Measurements from ENCODE around the gene WDR26.
"Not testable (repeated sequence)": the region's sequence is repeated elsewhere in the genome, so short reads cannot be mapped to it uniquely, and the experiment has no call there.

Gene WDR26

GRCh38 chr1:224348137-224348536 is 86.5 kb downstream of the WDR26 start:
- no peak for FAIRE-seq

DNA sequence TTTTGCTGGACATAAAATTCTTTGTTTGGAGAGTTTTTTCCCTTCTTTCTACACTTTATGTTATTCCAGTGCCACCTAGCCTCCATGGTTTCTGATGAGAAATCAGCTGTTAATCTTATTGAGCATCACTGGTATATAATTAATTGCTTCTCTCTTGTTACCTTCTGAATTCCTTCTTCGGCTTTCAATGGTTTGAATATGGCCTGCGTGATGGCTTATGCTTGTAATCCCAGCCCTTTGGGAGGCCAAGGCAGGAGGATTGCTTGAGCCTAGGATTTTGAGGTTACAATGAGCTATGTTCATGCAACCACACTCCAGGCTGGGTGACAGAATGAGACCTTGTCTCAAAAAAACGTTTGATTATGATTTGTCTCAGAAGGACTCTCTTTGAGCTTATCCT is 90.9 kb downstream of the WDR26 start:
- FAIRE-seq, result no peak

DNA sequence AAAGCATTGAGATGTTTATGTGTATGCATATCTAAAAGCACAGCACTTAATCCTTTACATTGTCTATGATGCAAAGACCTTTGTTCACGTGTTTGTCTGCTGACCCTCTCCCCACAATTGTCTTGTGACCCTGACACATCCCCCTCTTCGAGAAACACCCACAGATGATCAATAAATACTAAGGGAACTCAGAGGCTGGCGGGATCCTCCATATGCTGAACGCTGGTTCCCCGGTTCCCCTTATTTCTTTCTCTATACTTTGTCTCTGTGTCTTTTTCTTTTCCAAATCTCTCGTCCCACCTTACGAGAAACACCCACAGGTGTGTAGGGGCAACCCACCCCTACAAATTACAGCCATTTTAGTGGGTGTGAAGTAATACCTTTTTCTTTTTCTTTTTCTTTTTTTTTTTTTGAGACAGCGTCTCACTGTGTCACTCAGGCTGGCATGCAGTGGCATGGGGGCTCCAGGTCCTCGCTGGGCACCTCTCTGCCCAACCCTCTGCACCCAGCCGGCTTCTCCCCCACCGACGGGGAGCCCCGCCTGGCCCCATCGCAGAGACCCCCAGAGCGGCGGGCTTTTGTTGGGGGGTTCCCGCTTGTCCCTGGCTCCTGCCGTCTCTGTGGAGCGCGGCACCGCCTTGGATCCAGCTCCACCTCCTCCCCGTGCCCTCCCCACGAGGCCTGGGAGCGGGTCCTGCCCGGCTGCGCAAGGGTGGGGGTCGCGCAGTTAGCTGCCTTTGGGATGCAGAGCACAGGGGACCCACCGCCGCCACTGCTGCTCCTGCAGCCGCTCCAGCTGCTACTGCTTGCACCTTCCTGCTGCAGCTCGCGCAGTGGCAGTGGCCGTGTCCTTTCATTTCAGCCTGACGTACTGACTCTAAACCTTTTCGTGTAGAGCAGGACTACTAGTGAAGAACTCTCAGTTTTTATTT is 93.9 kb downstream of the WDR26 start:
- not testable (repeated sequence) for FAIRE-seq

DNA sequence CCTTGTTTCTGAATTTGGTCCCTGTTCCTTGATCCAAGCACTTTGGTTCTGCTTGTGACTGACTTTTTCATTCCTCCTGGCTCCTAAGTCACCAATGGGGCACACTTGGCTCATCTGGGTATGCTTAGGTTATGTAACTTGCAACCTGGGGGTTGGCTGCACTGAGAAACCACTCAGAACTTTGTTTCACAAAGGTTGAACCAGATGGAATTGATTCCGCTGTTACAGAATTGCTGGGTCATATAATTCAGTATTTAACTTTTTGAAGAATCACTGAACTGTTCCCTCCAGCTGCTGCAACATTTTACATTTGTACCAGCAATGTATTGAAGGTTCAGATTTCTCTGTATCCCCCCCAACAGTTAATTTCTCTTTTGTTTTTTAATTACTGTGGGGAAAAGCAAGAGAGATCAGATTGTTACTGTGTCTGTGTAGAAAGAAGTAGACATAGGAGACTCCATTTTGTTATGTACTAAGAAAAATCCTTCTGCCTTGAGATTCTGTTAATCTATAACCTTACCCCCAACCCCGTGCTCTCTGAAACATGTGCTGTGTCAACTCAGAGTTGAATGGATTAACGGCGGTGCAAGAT is 95.1 kb downstream of the WDR26 start:
- FAIRE-seq, result no peak

- FAIRE-seq, result no peak
These were observed 96.3 kb downstream of the WDR26 start for GRCh38 chr1:224338150-224338838.

Measured in A204.1 (cell line).